Testis (tissue), 3 donors: ENCODE measurements around the gene WDR5B. TPM values are rescaled to one million over a fixed set of nuclear protein-coding genes. Genes with fewer than 3 reads are reported as not detected.

Experiments
- DNase-seq: peaks from one replicate; pipeline ENCODE4 v3.0.0-alpha.2; 2019
- H3K27ac ChIP-seq, 2 donors: fragments of 200-600 bp; sonication (generic); one replicate each; pipeline ENCODE4 v1.5.1; 2019
- H3K27me3 ChIP-seq: fragments of 200-600 bp; sonication (generic); one replicate; pipeline ENCODE4 v1.5.1; 2019
- H3K36me3 ChIP-seq: fragments of 200-600 bp; sonication (generic); one replicate; pipeline ENCODE4 v1.5.1; 2017; ENCODE audit warnings: low read depth; ENCODE audit errors: missing control alignments
- H3K4me1 ChIP-seq: fragments of 200-600 bp; sonication (generic); one replicate; pipeline ENCODE4 v1.5.1; 2019
- H3K4me3 ChIP-seq, 2 donors: fragments of 200-600 bp; sonication (generic); one replicate each; pipeline ENCODE4 v1.5.1; 2017 to 2019
- H3K9me3 ChIP-seq: fragments of 200-600 bp; sonication (generic); one replicate; pipeline ENCODE4 v1.5.1; 2017
- POLR2A ChIP-seq: fragments of 450-650 bp; IDR thresholded peaks from one replicate; pipeline ENCODE4 v1.6.1; 2017; ENCODE audit warnings: antibody characterized with exemption, mild to moderate bottlenecking, moderate library complexity
- WGBS, 2 donors: methylation state at CpG; one replicate each; pipeline ENCODE4 v1.1.5; 2018; 5-methylcytosine and 5-hydroxymethylcytosine counted together
- intact Hi-C: fragments of 100-400 bp; cut with DNase I; formaldehyde crosslinking; loops from one replicate; pipeline ENCODE4 v1.15.1; 2023; ENCODE audit warnings: low total_unique reads
- polyA plus RNA-seq: library from polyadenylated mRNA; stranded (reverse); fragments of 350-450 nt; fragmentation: Illumina TruSeq; extraction: RNeasy Lipid Tissue Mini Kit (QIAGEN cat#74804); gene quantifications from one replicate; pipeline ENCODE4 v1.2.3, GENCODE V29; 2014; ENCODE audit warnings: low read depth, low replicate concordance; ENCODE audit not compliant: insufficient read depth
- small RNA-seq, 2 donors: library from RNA; depleted of rRNA; stranded (forward); fragments of <200 nt; gene quantifications; one replicate each; pipeline ENCODE3, GENCODE V24; 2016
- total RNA-seq, 2 donors: library from RNA; depleted of rRNA; stranded (reverse); fragments of >200 nt; gene quantifications; one replicate each; pipeline ENCODE4 v1.2.3, GENCODE V29; 2016
- TF ChIP-seq, protein P1 (sequence below), 3 experiments: fragments of 450-650 bp in 2 of 3; fragments of 200-600 bp in 1 of 3; sonication (generic) in 1 of 3; IDR thresholded peaks; one replicate each; pipeline ENCODE4 v1.5.1; 2016 to 2019; ENCODE audit warnings: antibody characterized with exemption in 3 of 3, mild to moderate bottlenecking in 2 of 3, moderate library complexity in 1 of 3

The WDR5B gene
- total and polyA plus RNA-seq, 3 donors from 2014 or later = 5.1 to 8.9 (median 7.1) TPM

DNA sequence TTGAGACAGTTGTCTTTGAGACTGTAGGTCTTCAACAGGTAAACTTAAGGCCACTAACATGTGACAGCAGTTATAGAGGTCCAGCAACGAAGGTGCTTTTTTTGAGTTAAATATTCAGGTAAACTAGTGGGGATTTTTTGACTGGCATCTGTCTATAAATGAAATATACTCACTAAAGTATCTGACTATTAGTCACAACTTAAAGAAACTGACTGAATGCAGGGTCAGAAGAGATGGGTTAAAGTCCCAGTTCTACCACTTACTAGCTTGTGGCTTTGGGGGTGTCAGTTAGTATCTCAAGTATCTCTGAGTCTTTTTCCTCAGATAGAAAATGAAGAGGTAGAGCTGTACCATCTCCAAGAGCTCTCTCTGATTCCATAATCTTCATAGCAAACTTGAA, 50.8 kb downstream of the WDR5B start:
- no peaks in the 10 kb centered on the region for H3K27me3 ChIP-seq
- no peak overlapping the region for H3K27ac ChIP-seq
- intact Hi-C loops = no loop called here
- no peak for DNase-seq
- WGBS, 2 donors = 86 to 97% methylated on average over 1 of the region's 1 CpG
- no peaks in the 10 kb centered on the region for H3K4me1 ChIP-seq
- H3K4me3 ChIP-seq = no peak overlapping the region
- H3K9me3 ChIP-seq = no peaks in the 10 kb centered on the region
- no peaks in the 10 kb centered on the region for H3K36me3 ChIP-seq
- TF ChIP-seq, protein P1, sequence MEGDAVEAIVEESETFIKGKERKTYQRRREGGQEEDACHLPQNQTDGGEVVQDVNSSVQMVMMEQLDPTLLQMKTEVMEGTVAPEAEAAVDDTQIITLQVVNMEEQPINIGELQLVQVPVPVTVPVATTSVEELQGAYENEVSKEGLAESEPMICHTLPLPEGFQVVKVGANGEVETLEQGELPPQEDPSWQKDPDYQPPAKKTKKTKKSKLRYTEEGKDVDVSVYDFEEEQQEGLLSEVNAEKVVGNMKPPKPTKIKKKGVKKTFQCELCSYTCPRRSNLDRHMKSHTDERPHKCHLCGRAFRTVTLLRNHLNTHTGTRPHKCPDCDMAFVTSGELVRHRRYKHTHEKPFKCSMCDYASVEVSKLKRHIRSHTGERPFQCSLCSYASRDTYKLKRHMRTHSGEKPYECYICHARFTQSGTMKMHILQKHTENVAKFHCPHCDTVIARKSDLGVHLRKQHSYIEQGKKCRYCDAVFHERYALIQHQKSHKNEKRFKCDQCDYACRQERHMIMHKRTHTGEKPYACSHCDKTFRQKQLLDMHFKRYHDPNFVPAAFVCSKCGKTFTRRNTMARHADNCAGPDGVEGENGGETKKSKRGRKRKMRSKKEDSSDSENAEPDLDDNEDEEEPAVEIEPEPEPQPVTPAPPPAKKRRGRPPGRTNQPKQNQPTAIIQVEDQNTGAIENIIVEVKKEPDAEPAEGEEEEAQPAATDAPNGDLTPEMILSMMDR (IDR thresholded peaks at IDR 0.05) = no peak
- no peak for TF ChIP-seq POLR2A

DNA sequence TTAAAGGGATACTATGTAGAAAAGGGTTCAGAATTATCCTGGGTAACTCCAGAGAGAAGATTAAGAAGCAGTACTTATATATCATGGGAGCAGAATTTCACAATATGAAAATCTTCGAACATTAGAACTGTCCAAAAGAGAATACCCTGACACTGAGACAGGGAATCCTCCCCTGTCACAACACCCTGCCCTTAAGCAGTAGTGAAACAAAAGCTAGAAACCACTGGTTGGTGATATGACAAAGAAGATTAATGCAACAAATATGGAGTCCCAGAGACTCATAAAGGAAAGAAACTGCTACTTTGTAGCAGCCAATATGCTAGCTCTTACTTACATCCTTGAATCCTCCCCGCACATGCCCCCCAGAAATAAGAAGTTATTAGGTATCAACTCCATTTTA, 51.4 kb downstream of the WDR5B start:
- H3K4me1 ChIP-seq = no peaks in the 10 kb centered on the region
- no peaks in the 10 kb centered on the region for H3K27me3 ChIP-seq
- H3K9me3 ChIP-seq = no peaks in the 10 kb centered on the region
- no peak overlapping the region for H3K27ac ChIP-seq
- no peak for DNase-seq
- WGBS, 2 donors = 41 to 65% methylated on average over 2 of the region's 2 CpGs
- TF ChIP-seq, protein P1 (IDR thresholded peaks at IDR 0.05) = no peak
- TF ChIP-seq POLR2A = no peak
- H3K4me3 ChIP-seq = no peak overlapping the region
- intact Hi-C loops = no loop called here
- no peaks in the 10 kb centered on the region for H3K36me3 ChIP-seq

Small RNAs within 50 kb of the gene (small RNA-seq; reads per million reads assigned to genes)
- gene AC083798.1 = 0 reads per million in 2 donors

Other genes starting within 250 kb of the WDR5B start
- 1 to 10 TPM; 1.2 to 1.4 TPM for gene CASR, start 232.4 kb downstream of the WDR5B start, total RNA-seq
- 0.30 TPM for gene CASR, start 232.4 kb downstream of the WDR5B start, polyA plus RNA-seq
- 1 to 10 TPM in 1 of 2 donors, not detected in 1; 1.2 TPM for gene CSTA, start 90.8 kb downstream of the WDR5B start, total RNA-seq
- gene CSTA, start 90.8 kb downstream of the WDR5B start, polyA plus RNA-seq = 2.8 TPM
- gene MIX23, start 32.8 kb downstream of the WDR5B start, total RNA-seq = 10 to 100 TPM; 19.3 to 19.9 TPM
- gene MIX23, start 32.8 kb downstream of the WDR5B start, polyA plus RNA-seq = 21.0 TPM
- 10 to 100 TPM; 16.0 to 17.7 TPM for gene FAM162A, start 31.9 kb downstream of the WDR5B start, total RNA-seq
- 77.7 TPM for gene FAM162A, start 31.9 kb downstream of the WDR5B start, polyA plus RNA-seq
- gene KPNA1, start 98.9 kb upstream of the WDR5B start, total RNA-seq = 10 to 100 TPM; 48.1 to 64.0 TPM
- 88.2 TPM for gene KPNA1, start 98.9 kb upstream of the WDR5B start, polyA plus RNA-seq
- 10 to 100 TPM; 12.8 to 13.8 TPM for gene PARP9, start 148.2 kb upstream of the WDR5B start, total RNA-seq
- 14.7 TPM for gene PARP9, start 148.2 kb upstream of the WDR5B start, polyA plus RNA-seq
- gene DTX3L, start 148.3 kb upstream of the WDR5B start, total RNA-seq = 1 to 10 TPM; 8.3 to 8.7 TPM
- gene DTX3L, start 148.3 kb upstream of the WDR5B start, polyA plus RNA-seq = 8.5 TPM
- 1 to 10 TPM; 3.7 to 4.8 TPM for gene PARP15, start 161.6 kb upstream of the WDR5B start, total RNA-seq
- gene PARP15, start 161.6 kb upstream of the WDR5B start, polyA plus RNA-seq = 1.5 TPM